AG04449 (cell line): ENCODE results near the gene RFK.

Experiments
- CTCF ChIA-PET: fragments of 350-600 bp; formaldehyde crosslinking; extraction: SDS; loops from one replicate; lab custom pipeline; 2021; ENCODE audit warnings: antibody characterized with exemption; lab: Yijun Ruan, JAX
- POLR2A ChIA-PET: fragments of 400-600, 350-600 bp; formaldehyde crosslinking; extraction: SDS; loops from one replicate; lab custom pipeline; 2020; ENCODE audit warnings: antibody characterized with exemption, inconsistent platforms; lab: Yijun Ruan, JAX
- DNase-seq: peaks from one replicate; pipeline ENCODE4 v3.0.0-alpha.2; 2010; ENCODE audit warnings: low read depth, low spot score
- H3K4me3 ChIP-seq: 2 replicates; pipeline ENCODE4 v1.5.1; 2011; ENCODE audit warnings: low read depth, mild to moderate bottlenecking, control low read depth, low read length
- CTCF ChIP-seq: IDR thresholded peaks from one replicate; pipeline ENCODE4 v1.5.1; 2011; ENCODE audit warnings: mild to moderate bottlenecking, moderate library complexity, low read length, control low read depth, inconsistent platforms; ENCODE audit not compliant: insufficient read depth; ENCODE audit errors: missing control alignments

RFK gene

GRCh38 chr9:76413658-76414057 is 19.4 kb upstream of the RFK start:
- no peak overlapping the region for H3K4me3 ChIP-seq
- TF ChIP-seq CTCF = no peak
- ChIA-PET POLR2A (no interaction called here), CTCF (no interaction called here)
- no peak for DNase-seq

- POLR2A ChIA-PET = no interaction called here
Observed at GRCh38 chr9:76412638-76413037, 18.4 kb upstream of the RFK start.

GRCh38 chr9:76405868-76406267 is 11.6 kb upstream of the RFK start:
- DNase-seq = no peak
- no peak for TF ChIP-seq CTCF
- H3K4me3 ChIP-seq = no peak overlapping the region
- ChIA-PET CTCF (interaction anchor here (1.5 to 3.8 kb wide), 4 partner anchors 14 to 300 kb away, joined by 4 to 32 read pairs (median 14); no protein-coding TSS in a partner anchor), POLR2A (no interaction called here)

More at GRCh38 chr9:76412638-76413037, 18.4 kb upstream of the RFK start:
- no peak for DNase-seq
- no peak for TF ChIP-seq CTCF
- no peak overlapping the region for H3K4me3 ChIP-seq
- CTCF ChIA-PET = interaction anchor here (0.9 kb wide), 1 partner anchor 246 kb away, joined by 3 read pairs; no protein-coding TSS in a partner anchor

GRCh38 chr9:76405340-76405739 is 11.1 kb upstream of the RFK start:
- no peak for TF ChIP-seq CTCF

GRCh38 chr9:76404401-76404800 is 10.2 kb upstream of the RFK start:
- POLR2A ChIA-PET = no interaction called here

More at GRCh38 chr9:76405340-76405739, 11.1 kb upstream of the RFK start:
- ChIA-PET CTCF (interaction anchor here (1.0 to 3.8 kb wide), 7 partner anchors 11 to 300 kb away, joined by 3 to 32 read pairs (median 11); partner anchors contain the start of gene RFK), POLR2A (no interaction called here)
- DNase-seq = no peak
- H3K4me3 ChIP-seq = no peak overlapping the region

More at GRCh38 chr9:76404401-76404800, 10.2 kb upstream of the RFK start:
- TF ChIP-seq CTCF = no peak
- H3K4me3 ChIP-seq = no peak overlapping the region
- CTCF ChIA-PET = interaction anchor here (0.9 to 3.8 kb wide), 9 partner anchors 10 to 301 kb away, joined by 3 to 32 read pairs (median 7); partner anchors contain the start of gene RFK
- DNase-seq = no peak
